K562 (cell line): ENCODE data around the gene ADD2. TPM values are rescaled to one million over a fixed set of nuclear protein-coding genes. Genes with fewer than 3 reads are reported as not detected.

ENCODE experiments used
- CHD7 ChIP-seq: fragments of 200-600 bp; sonication (generic); IDR thresholded peaks from one replicate; pipeline ENCODE4 v1.6.1; 2012; ENCODE audit warnings: mild to moderate bottlenecking, low read depth, low read length, inconsistent platforms
- RAD21 ChIP-seq, 2 experiments: fragments of 250-450 bp in 1 of 2; fragments of 450-650 bp in 1 of 2; sonication (Bioruptor Pico) in 1 of 2; formaldehyde crosslinking in 1 of 2; IDR thresholded peaks in 1 of 2; conservative IDR thresholded peaks in 1 of 2; 2 replicates each; pipeline versions ENCODE4 v1.4.0 to v1.8.0; 2020 to 2022; ENCODE audit warnings: mild to moderate bottlenecking in 2 of 2, moderate library complexity in 1 of 2
- polyA plus RNA-seq, 8 experiments: library from polyadenylated mRNA; depleted of rRNA in 4 of 8; stranded (reverse) in 5 of 8; unstranded in 3 of 8; fragments of >200 nt; fragmentation: Nextera tagmentation in 2 of 8; fragmentation: Illumina TruSeq in 1 of 8; extraction: Ambion mirVana in 2 of 8; extraction: Trizol in 1 of 8; gene quantifications; 2 replicates each; pipeline versions ENCODE4 v1.2.1 to v1.2.3, GENCODE V29; 2011 to 2014; ENCODE audit warnings: inconsistent platforms in 1 of 8, missing spikeins in 1 of 8
- total RNA-seq, 7 experiments: library from RNA; depleted of rRNA in 6 of 7; stranded (reverse); fragments of >200 nt in 6 of 7; fragmentation: Illumina TruSeq in 2 of 7; extraction: Trizol in 2 of 7; gene quantifications; 2 replicates each; pipeline versions ENCODE4 v1.2.1 to v1.2.3, GENCODE V29; 2011 to 2021; ENCODE audit warnings: low replicate concordance in 1 of 7

ADD2 gene
- total and polyA plus RNA-seq, 9 of the 15 experiments (the other 6 are each of a cell fraction or from before 2014, with no cell fraction given), result 3.5 to 63.0 (median 36.2) TPM

GRCh38 chr2:70785137-70785911 is 17.3 kb upstream of the ADD2 start (continued):
- TF ChIP-seq RAD21 (CRISPR knock-in tag; conservative IDR thresholded peaks at IDR 0.05 in 1 of 2, IDR thresholded peaks at IDR 0.05 in 1 of 2), result peak; percentile 89 to 93
- no peak for TF ChIP-seq CHD7
